Neural cell (in vitro differentiated cells): ENCODE measurements around the gene TRPM3. TPM values are rescaled to one million over a fixed set of nuclear protein-coding genes. Genes with fewer than 3 reads are reported as not detected.

Source experiments
- H2AFZ ChIP-seq: fragments of 200-600, 300-800 bp; sonication (generic), shearing (Covaris generic); 2 replicates; pipeline ENCODE4 v1.6.0; 2014; ENCODE audit warnings: low read depth, mild to moderate bottlenecking, antibody characterized with exemption, low read length, moderate library complexity
- H3F3A ChIP-seq: fragments of 200-600 bp; shearing (Covaris generic); 2 replicates; pipeline ENCODE4 v1.6.1; 2016; ENCODE audit warnings: mild to moderate bottlenecking, moderate library complexity, mixed read lengths, antibody characterized with exemption, low read length; ENCODE audit not compliant: insufficient read depth, poor library complexity, severe bottlenecking
- H3K27ac ChIP-seq: fragments of 200-600, 300-800 bp; sonication (generic), shearing (Covaris generic); 2 replicates; pipeline ENCODE4 v1.5.1; 2014; ENCODE audit warnings: mild to moderate bottlenecking, low read length, moderate library complexity
- H3K27me3 ChIP-seq: fragments of 300-800, 200-600 bp; sonication (generic), shearing (Covaris generic); 2 replicates; pipeline ENCODE4 v1.6.0; 2014; ENCODE audit warnings: mild to moderate bottlenecking, low read depth, low read length, moderate library complexity; ENCODE audit not compliant: insufficient read depth
- H3K36me3 ChIP-seq: fragments of 300-800, 200-600 bp; sonication (generic), shearing (Covaris generic); 2 replicates; pipeline ENCODE4 v1.5.1; 2014; ENCODE audit warnings: mild to moderate bottlenecking, antibody characterized with exemption, low read length, moderate library complexity; ENCODE audit not compliant: insufficient read depth
- H3K4me2 ChIP-seq: fragments of 300-800, 200-600 bp; sonication (generic), shearing (Covaris generic); 2 replicates; pipeline ENCODE4 v1.6.0; 2014; ENCODE audit warnings: mild to moderate bottlenecking, low read length
- H3K4me3 ChIP-seq: fragments of 300-800, 200-600 bp; sonication (generic), shearing (Covaris generic); 2 replicates; pipeline ENCODE4 v1.5.1; 2014; ENCODE audit warnings: mild to moderate bottlenecking, low read length, moderate library complexity
- H3K79me2 ChIP-seq: fragments of 200-600 bp; shearing (Covaris generic); replicated peaks from 2 replicates; pipeline ENCODE4 v1.6.0; 2014; ENCODE audit warnings: mild to moderate bottlenecking, low read length, moderate library complexity; ENCODE audit not compliant: insufficient read depth
- H3K9ac ChIP-seq: fragments of 300-800, 200-600 bp; sonication (generic), shearing (Covaris generic); 2 replicates; pipeline ENCODE4 v1.6.1; 2016; ENCODE audit warnings: mild to moderate bottlenecking, low read length, mixed read lengths
- H3K9me2 ChIP-seq: fragments of 200-600 bp; shearing (Covaris generic); 2 replicates; pipeline ENCODE4 v1.6.1; 2016; ENCODE audit warnings: mild to moderate bottlenecking, low read length, mixed read lengths; ENCODE audit not compliant: insufficient read depth
- H3K9me3 ChIP-seq: fragments of 200-600, 300-800 bp; sonication (generic), shearing (Covaris generic); 2 replicates; pipeline ENCODE4 v1.6.1; 2016; ENCODE audit warnings: mild to moderate bottlenecking, mixed run types, low read length, moderate library complexity, mixed read lengths
- H4K20me1 ChIP-seq: fragments of 200-600 bp; shearing (Covaris generic); 2 replicates; pipeline ENCODE4 v1.6.1; 2016; ENCODE audit warnings: mild to moderate bottlenecking, mixed run types; ENCODE audit not compliant: insufficient read depth
- CTCF ChIP-seq: fragments of 450-650 bp; IDR thresholded peaks from 2 replicates; pipeline ENCODE4 v1.5.1; 2014; ENCODE audit warnings: antibody characterized with exemption, mild to moderate bottlenecking, moderate library complexity; ENCODE audit not compliant: poor library complexity, severe bottlenecking
- EP300 ChIP-seq: fragments of 450-650 bp; conservative IDR thresholded peaks from 2 replicates; pipeline ENCODE4 v1.6.1; 2014; ENCODE audit warnings: antibody characterized with exemption, mild to moderate bottlenecking, moderate library complexity; ENCODE audit not compliant: poor library complexity, severe bottlenecking
- EZH2 ChIP-seq: fragments of 200-600, 300-800 bp; shearing (Covaris generic), sonication (generic); IDR thresholded peaks from 2 replicates; pipeline ENCODE4 v1.6.1; 2014; ENCODE audit warnings: antibody characterized with exemption, low read length, borderline replicate concordance, mild to moderate bottlenecking; ENCODE audit not compliant: insufficient read depth, poor library complexity, severe bottlenecking
- MXI1 ChIP-seq: fragments of 450-650 bp; conservative IDR thresholded peaks from 2 replicates; pipeline ENCODE4 v1.6.1; 2014; ENCODE audit warnings: antibody characterized with exemption, mild to moderate bottlenecking; ENCODE audit not compliant: poor library complexity, severe bottlenecking
- POLR2AphosphoS5 ChIP-seq: IDR thresholded peaks from 2 replicates; pipeline ENCODE4 v1.6.1; 2012
- RAD21 ChIP-seq: fragments of 450-650 bp; conservative IDR thresholded peaks from 2 replicates; pipeline ENCODE4 v1.6.1; 2014; ENCODE audit warnings: antibody characterized with exemption, mild to moderate bottlenecking, moderate library complexity
- REST ChIP-seq: IDR thresholded peaks from 2 replicates; pipeline ENCODE4 v1.6.1; 2012; ENCODE audit warnings: borderline replicate concordance
- SMC3 ChIP-seq: fragments of 450-650 bp; conservative IDR thresholded peaks from 2 replicates; pipeline ENCODE4 v1.6.1; 2014; ENCODE audit warnings: antibody characterized with exemption, mild to moderate bottlenecking, moderate library complexity; ENCODE audit not compliant: poor library complexity
- TAF1 ChIP-seq: IDR thresholded peaks from 2 replicates; pipeline ENCODE4 v1.6.1; 2012; ENCODE audit warnings: low read depth
- polyA plus RNA-seq: library from polyadenylated mRNA; depleted of rRNA; stranded (reverse); fragments of >200 nt; gene quantifications from 2 replicates; pipeline ENCODE4 v1.2.3, GENCODE V29; 2014

Gene TRPM3
- polyA plus RNA-seq, 1 donor from 2014 or later: 1.3 TPM

GRCh38 chr9:70607926-70608325 is 513.5 kb downstream of the TRPM3 start:
- Histone ChIP-seq H3K27ac (no peak overlapping the region), H4K20me1 (no peaks in the 10 kb centered on the region), H3K9me2 (no peaks in the 10 kb centered on the region), H3K27me3 (no peaks in the 10 kb centered on the region), H3K4me3 (no peak overlapping the region), H3K9ac (no peak overlapping the region), H3K36me3 (no peaks in the 10 kb centered on the region), H2AFZ (no peak overlapping the region), H3F3A (no peaks in the 10 kb centered on the region), H3K79me2 (no peaks in the 10 kb centered on the region), H3K9me3 (no peaks in the 10 kb centered on the region), H3K4me2 (no peak overlapping the region)
- TF ChIP-seq EZH2 (no peak), POLR2AphosphoS5 (no peak), MXI1 (no peak), SMC3 (no peak), EP300 (no peak), RAD21 (no peak), CTCF (no peak), REST (no peak), TAF1 (no peak)

- TF ChIP-seq EP300 (no peak), MXI1 (no peak), TAF1 (no peak), EZH2 (no peak), REST (no peak), CTCF (no peak), RAD21 (no peak), SMC3 (no peak), POLR2AphosphoS5 (no peak)
- no peak overlapping the region for H3K4me2 ChIP-seq
- no peaks in the 10 kb centered on the region for H3K9me2 ChIP-seq
- no peaks in the 10 kb centered on the region for H4K20me1 ChIP-seq
- no peak overlapping the region for H3K4me3 ChIP-seq
- no peaks in the 10 kb centered on the region for H3K79me2 ChIP-seq
- no peaks in the 10 kb centered on the region for H3K36me3 ChIP-seq
- no peaks in the 10 kb centered on the region for H3K27me3 ChIP-seq
- H3K27ac ChIP-seq: no peak overlapping the region
- H3K9me3 ChIP-seq: no peaks in the 10 kb centered on the region
- no peaks in the 10 kb centered on the region for H3F3A ChIP-seq
- H3K9ac ChIP-seq: no peak overlapping the region
- H2AFZ ChIP-seq: no peak overlapping the region
Measured at GRCh38 chr9:70607329-70607728, 514.1 kb downstream of the TRPM3 start.
